ENCODE results near the gene GREB1.

DNA sequence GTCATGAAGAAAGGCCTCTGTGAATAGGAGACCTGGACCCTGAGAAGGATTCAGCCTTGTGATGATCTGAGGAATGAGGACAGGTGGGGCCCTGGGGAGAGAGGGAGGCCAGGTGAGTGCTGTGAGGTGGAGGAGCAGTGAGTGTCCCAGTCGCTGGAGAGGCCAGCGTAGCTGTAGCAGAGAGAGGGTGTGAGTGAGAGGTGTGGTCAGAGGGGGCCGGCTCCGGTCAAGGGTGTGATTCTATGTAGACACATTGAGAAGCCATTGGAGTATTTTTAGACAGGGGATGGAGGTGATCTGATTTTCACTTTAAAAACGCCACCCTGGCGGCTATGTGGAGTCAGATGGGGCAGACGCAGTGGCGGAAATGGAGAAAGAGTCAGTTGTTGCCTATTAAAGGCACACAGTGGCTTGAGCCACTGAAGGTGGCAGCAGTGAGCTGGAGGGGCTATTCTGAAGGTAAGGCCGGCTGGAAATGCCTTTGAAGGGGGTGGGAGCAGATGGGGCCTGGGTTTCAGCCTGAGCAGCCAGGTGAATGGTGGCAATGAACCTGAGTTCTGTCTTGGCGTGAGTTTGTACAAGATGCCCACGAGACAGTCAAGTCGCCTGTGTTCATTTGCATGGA, 55.6 kb downstream of the GREB1 start:
- TF ChIP-seq, protein P1, sequence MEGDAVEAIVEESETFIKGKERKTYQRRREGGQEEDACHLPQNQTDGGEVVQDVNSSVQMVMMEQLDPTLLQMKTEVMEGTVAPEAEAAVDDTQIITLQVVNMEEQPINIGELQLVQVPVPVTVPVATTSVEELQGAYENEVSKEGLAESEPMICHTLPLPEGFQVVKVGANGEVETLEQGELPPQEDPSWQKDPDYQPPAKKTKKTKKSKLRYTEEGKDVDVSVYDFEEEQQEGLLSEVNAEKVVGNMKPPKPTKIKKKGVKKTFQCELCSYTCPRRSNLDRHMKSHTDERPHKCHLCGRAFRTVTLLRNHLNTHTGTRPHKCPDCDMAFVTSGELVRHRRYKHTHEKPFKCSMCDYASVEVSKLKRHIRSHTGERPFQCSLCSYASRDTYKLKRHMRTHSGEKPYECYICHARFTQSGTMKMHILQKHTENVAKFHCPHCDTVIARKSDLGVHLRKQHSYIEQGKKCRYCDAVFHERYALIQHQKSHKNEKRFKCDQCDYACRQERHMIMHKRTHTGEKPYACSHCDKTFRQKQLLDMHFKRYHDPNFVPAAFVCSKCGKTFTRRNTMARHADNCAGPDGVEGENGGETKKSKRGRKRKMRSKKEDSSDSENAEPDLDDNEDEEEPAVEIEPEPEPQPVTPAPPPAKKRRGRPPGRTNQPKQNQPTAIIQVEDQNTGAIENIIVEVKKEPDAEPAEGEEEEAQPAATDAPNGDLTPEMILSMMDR (conservative IDR thresholded peaks at IDR 0.05): no peak
- TF ChIP-seq ZFX (IDR thresholded peaks at IDR 0.05): no peak

Data from C4-2B (cell line).